ENCODE results near the gene ITGB7.

Gene ITGB7

GRCh38 chr12:53145383-53146260 is 61.4 kb downstream of the ITGB7 start:
- no peak for DNase-seq (ENCODE audit: low read depth, low spot score)

GRCh38 chr12:53143355-53143754 is 63.7 kb downstream of the ITGB7 start:
- DNase-seq (ENCODE audit: low read depth, low spot score): no peak

Measured in activated CD4-positive, CD25-positive, alpha-beta regulatory T cell treated with anti-CD3 and anti-CD28 coated beads, Interleukin-2, amount 50 U/mL, for 16 hours (primary cell).